SK-N-SH treated with all-trans-retinoic acid at 6 μM for 48 hours (cell line): ENCODE measurements around the gene FLT1.

Experiments used
- ATAC-seq: fragments of 200-7000 bp; cut with Tn5 transposase; 3 replicates; pipeline ENCODE4 v1.9.1; 2020; ENCODE audit warnings: mild to moderate bottlenecking, moderate library complexity
- BACH2 ChIP-seq: fragments of 250-450 bp; sonication (Bioruptor Pico); IDR thresholded peaks from 2 replicates; pipeline ENCODE4 v1.9.0; 2021; ENCODE audit warnings: mild to moderate bottlenecking, borderline replicate concordance
- CSDC2 ChIP-seq: fragments of 250-450 bp; sonication (Bioruptor Pico); IDR thresholded peaks from 2 replicates; pipeline ENCODE4 v1.5.0; 2020; ENCODE audit warnings: mild to moderate bottlenecking, moderate library complexity
- ESRRG ChIP-seq: fragments of 250-450 bp; sonication (Bioruptor Pico); IDR thresholded peaks from 2 replicates; pipeline ENCODE4 v1.6.1; 2021; ENCODE audit warnings: mild to moderate bottlenecking
- GLIS3 ChIP-seq: fragments of 250-450 bp; sonication (Bioruptor Pico); IDR thresholded peaks from 2 replicates; pipeline ENCODE4 v1.5.0; 2020; ENCODE audit warnings: mild to moderate bottlenecking, moderate library complexity
- ISL1 ChIP-seq: fragments of 250-450 bp; sonication (Bioruptor Pico); IDR thresholded peaks from 2 replicates; pipeline ENCODE4 v2.1.2; 2022; ENCODE audit warnings: mild to moderate bottlenecking, moderate library complexity
- OSR1 ChIP-seq: fragments of 250-450 bp; sonication (Bioruptor Pico); IDR thresholded peaks from 2 replicates; pipeline ENCODE4 v1.8.0; 2022; ENCODE audit warnings: moderate library complexity, mild to moderate bottlenecking, inconsistent platforms
- PPARA ChIP-seq: fragments of 250-450 bp; sonication (Bioruptor Pico); IDR thresholded peaks from 2 replicates; pipeline ENCODE4 v1.5.0; 2020; ENCODE audit warnings: mild to moderate bottlenecking, borderline replicate concordance
- RARB ChIP-seq: fragments of 250-450 bp; sonication (Bioruptor Pico); IDR thresholded peaks from 2 replicates; pipeline ENCODE4 v1.8.0; 2021; ENCODE audit warnings: mild to moderate bottlenecking, moderate library complexity
- SNAI2 ChIP-seq: fragments of 250-450 bp; sonication (Bioruptor Pico); IDR thresholded peaks from 2 replicates; pipeline ENCODE4 v1.5.0; 2020; ENCODE audit warnings: mild to moderate bottlenecking, moderate library complexity
- TCF4 ChIP-seq: fragments of 250-450 bp; sonication (Bioruptor Pico); IDR thresholded peaks from 2 replicates; pipeline ENCODE4 v1.8.0; 2021; ENCODE audit warnings: mild to moderate bottlenecking, moderate library complexity, borderline replicate concordance
- TOX ChIP-seq: fragments of 250-450 bp; sonication (Bioruptor Pico); IDR thresholded peaks from 2 replicates; pipeline ENCODE4 v1.8.0; 2021; ENCODE audit warnings: mild to moderate bottlenecking, moderate library complexity, borderline replicate concordance
- ZC3H10 ChIP-seq: fragments of 250-450 bp; sonication (Bioruptor Pico); IDR thresholded peaks from 2 replicates; pipeline ENCODE4 v1.5.1; 2021; ENCODE audit warnings: mild to moderate bottlenecking, moderate library complexity
- ZFP3 ChIP-seq: fragments of 250-450 bp; sonication (Bioruptor Pico); IDR thresholded peaks from 2 replicates; pipeline ENCODE4 v1.5.0; 2020; ENCODE audit warnings: mild to moderate bottlenecking, moderate library complexity
- ZNF565 ChIP-seq: fragments of 450-650 bp; formaldehyde crosslinking; conservative IDR thresholded peaks from 2 replicates; pipeline ENCODE4 v1.5.0; 2020; ENCODE audit warnings: low read depth, mild to moderate bottlenecking, moderate library complexity
- ZNF70 ChIP-seq: fragments of 450-650 bp; formaldehyde crosslinking; IDR thresholded peaks from 2 replicates; pipeline ENCODE4 v1.5.0; 2020; ENCODE audit warnings: mild to moderate bottlenecking, moderate library complexity
- ZNF8 ChIP-seq: fragments of 450-650 bp; formaldehyde crosslinking; IDR thresholded peaks from 2 replicates; pipeline ENCODE4 v1.5.0; 2020; ENCODE audit warnings: mild to moderate bottlenecking, moderate library complexity
- TF ChIP-seq, protein P1 (sequence below): fragments of 250-450 bp; sonication (Bioruptor Pico); IDR thresholded peaks from 2 replicates; pipeline ENCODE4 v1.5.0; 2020; ENCODE audit warnings: mild to moderate bottlenecking, moderate library complexity
- TF ChIP-seq, protein P2 (sequence below): fragments of 250-450 bp; sonication (Bioruptor Pico); IDR thresholded peaks from 2 replicates; pipeline ENCODE4 v1.8.0; 2021; ENCODE audit warnings: low read depth, mild to moderate bottlenecking, moderate library complexity, borderline replicate concordance
- TF ChIP-seq, protein P3 (sequence below): fragments of 250-450 bp; sonication (Bioruptor Pico); IDR thresholded peaks from 2 replicates; pipeline ENCODE4 v1.5.1; 2020; ENCODE audit warnings: low read depth, mild to moderate bottlenecking, moderate library complexity
- TF ChIP-seq, protein P4 (sequence below): fragments of 250-450 bp; sonication (Bioruptor Pico); IDR thresholded peaks from 2 replicates; pipeline ENCODE4 v1.8.0; 2020; ENCODE audit warnings: mild to moderate bottlenecking, moderate library complexity, borderline replicate concordance

FLT1 gene

DNA sequence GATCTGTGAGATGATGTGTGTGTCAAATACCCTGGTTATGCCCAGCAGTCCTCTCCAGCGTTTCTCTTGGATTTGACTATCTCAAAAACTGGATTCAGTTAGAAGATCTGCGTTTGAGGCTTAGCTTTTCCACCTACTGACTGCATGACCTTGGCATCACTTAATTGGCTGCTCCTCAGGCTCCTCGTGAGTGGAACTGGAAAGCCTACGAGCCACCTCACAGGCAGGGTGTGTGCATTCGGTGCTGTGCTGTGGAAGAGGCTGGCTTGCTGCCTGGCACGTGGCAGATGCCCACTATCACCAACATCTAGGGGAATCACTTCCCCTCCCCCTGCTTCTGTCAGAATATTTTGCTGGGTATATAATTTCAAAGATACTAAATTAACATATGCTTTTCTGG lies 25.6 kb downstream of the FLT1 start:
- TF ChIP-seq RARB (CRISPR knock-in tag) (no peak), PPARA (CRISPR knock-in tag) (no peak), ZNF70 (no peak), TCF4 (CRISPR knock-in tag) (no peak), ZNF8 (no peak), TOX (CRISPR knock-in tag) (no peak), ZNF565 (CRISPR knock-in tag) (no peak), ESRRG (no peak), BACH2 (CRISPR knock-in tag) (no peak), GLIS3 (no peak)
- TF ChIP-seq, protein P1, sequence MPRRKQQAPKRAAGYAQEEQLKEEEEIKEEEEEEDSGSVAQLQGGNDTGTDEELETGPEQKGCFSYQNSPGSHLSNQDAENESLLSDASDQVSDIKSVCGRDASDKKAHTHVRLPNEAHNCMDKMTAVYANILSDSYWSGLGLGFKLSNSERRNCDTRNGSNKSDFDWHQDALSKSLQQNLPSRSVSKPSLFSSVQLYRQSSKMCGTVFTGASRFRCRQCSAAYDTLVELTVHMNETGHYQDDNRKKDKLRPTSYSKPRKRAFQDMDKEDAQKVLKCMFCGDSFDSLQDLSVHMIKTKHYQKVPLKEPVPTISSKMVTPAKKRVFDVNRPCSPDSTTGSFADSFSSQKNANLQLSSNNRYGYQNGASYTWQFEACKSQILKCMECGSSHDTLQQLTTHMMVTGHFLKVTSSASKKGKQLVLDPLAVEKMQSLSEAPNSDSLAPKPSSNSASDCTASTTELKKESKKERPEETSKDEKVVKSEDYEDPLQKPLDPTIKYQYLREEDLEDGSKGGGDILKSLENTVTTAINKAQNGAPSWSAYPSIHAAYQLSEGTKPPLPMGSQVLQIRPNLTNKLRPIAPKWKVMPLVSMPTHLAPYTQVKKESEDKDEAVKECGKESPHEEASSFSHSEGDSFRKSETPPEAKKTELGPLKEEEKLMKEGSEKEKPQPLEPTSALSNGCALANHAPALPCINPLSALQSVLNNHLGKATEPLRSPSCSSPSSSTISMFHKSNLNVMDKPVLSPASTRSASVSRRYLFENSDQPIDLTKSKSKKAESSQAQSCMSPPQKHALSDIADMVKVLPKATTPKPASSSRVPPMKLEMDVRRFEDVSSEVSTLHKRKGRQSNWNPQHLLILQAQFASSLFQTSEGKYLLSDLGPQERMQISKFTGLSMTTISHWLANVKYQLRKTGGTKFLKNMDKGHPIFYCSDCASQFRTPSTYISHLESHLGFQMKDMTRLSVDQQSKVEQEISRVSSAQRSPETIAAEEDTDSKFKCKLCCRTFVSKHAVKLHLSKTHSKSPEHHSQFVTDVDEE (CRISPR knock-in tag): no peak
- TF ChIP-seq, protein P2, sequence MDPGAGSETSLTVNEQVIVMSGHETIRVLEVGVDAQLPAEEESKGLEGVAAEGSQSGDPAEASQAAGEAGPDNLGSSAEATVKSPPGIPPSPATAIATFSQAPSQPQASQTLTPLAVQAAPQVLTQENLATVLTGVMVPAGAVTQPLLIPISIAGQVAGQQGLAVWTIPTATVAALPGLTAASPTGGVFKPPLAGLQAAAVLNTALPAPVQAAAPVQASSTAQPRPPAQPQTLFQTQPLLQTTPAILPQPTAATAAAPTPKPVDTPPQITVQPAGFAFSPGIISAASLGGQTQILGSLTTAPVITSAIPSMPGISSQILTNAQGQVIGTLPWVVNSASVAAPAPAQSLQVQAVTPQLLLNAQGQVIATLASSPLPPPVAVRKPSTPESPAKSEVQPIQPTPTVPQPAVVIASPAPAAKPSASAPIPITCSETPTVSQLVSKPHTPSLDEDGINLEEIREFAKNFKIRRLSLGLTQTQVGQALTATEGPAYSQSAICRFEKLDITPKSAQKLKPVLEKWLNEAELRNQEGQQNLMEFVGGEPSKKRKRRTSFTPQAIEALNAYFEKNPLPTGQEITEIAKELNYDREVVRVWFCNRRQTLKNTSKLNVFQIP (CRISPR knock-in tag): no peak
- no peak for ATAC-seq

DNA sequence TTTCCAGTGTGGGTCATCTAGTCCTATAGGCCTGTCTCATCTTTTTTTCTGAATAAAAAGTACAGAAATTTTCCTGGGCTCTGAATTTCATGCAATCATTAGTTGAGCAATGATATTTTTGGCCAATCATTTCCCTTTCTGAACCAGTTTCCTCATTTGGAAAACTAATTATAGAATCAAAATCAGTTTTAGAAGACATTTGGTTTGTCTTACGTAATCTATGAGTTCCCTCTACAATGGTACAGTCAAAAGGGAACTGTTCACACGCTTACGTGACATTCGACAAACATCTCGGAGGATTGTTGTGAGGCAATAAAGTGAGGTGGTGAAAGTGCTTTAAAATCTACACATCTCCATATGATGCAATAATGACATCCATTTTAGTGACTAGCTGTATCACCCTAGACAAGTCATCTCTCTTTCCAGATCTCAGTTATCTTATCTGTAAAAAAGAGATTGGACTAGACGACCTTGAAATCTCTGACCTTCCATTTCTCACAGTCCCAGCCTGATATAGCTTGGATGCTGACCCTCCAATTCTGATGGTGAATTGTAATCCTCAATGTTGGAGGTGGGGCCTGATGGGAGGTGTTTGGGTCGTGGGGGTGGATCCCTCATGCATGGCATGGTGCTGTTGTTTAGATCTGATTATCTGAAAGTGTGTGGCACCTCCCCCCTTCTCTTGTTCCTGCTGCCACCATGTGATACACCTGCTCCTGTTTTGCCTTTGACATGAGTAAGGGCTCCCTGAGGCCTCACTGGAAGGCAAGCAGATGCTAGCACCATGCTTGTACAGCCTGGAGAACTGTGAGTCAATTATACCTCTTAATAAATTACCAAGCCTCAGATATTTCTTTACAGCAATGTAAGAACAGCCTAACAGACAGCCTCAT lies 26.7 kb downstream of the FLT1 start:
- TF ChIP-seq BACH2 (CRISPR knock-in tag) (no peak), TCF4 (CRISPR knock-in tag) (no peak), CSDC2 (CRISPR knock-in tag) (no peak), RARB (CRISPR knock-in tag) (no peak), ZNF70 (no peak), TOX (CRISPR knock-in tag) (no peak)
- no peak for ATAC-seq

DNA sequence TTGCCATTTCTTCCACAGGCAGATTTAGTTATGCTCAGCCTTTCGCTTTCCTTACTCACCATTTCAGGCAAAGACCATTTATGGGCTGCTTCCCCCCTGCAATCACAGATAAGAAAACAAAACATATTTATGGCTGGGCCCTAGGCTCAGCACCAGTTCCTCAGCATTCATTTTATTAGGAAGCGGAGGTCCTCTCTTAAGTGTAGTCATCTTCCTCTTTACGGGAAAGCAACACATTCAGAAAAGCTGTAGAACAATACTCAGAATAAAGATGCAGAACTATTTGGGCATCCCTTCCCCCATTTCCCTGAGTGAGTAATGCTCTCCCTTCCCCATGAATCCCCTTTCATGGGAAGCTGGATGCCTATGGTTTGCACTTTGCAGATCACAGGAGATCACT lies 27.9 kb downstream of the FLT1 start:
- no peak for ATAC-seq
- TF ChIP-seq RARB (CRISPR knock-in tag) (no peak), ISL1 (CRISPR knock-in tag) (no peak)

DNA sequence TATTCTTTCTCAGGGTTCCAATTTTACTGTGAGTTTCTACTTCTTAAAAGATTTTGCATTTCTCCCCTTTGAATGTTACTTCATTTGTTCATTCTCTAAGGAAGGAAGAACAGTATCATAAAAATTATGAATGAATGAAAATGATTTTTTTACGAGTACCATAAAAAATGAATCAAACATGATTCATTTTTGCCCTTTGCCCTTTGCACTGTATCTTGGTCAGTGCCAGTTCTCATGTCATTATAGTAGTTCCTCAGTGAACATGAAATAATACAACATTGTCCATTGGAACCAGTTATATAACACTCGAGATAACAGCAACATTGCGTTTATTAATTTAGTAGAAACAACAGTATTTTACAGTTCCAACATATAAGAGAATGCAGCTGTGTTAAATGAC lies 28.8 kb downstream of the FLT1 start:
- no peak for ATAC-seq
- TF ChIP-seq, protein P3, sequence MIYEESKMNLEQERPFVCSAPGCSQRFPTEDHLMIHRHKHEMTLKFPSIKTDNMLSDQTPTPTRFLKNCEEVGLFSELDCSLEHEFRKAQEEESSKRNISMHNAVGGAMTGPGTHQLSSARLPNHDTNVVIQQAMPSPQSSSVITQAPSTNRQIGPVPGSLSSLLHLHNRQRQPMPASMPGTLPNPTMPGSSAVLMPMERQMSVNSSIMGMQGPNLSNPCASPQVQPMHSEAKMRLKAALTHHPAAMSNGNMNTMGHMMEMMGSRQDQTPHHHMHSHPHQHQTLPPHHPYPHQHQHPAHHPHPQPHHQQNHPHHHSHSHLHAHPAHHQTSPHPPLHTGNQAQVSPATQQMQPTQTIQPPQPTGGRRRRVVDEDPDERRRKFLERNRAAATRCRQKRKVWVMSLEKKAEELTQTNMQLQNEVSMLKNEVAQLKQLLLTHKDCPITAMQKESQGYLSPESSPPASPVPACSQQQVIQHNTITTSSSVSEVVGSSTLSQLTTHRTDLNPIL: no peak
- TF ChIP-seq ZNF70 (no peak), TOX (CRISPR knock-in tag) (no peak), RARB (CRISPR knock-in tag) (no peak), TCF4 (CRISPR knock-in tag) (no peak), SNAI2 (CRISPR knock-in tag) (no peak), CSDC2 (CRISPR knock-in tag) (no peak), ESRRG (no peak), ZNF565 (CRISPR knock-in tag) (no peak), ZNF8 (no peak), BACH2 (CRISPR knock-in tag) (no peak), ZFP3 (CRISPR knock-in tag) (no peak), OSR1 (CRISPR knock-in tag) (no peak), ZC3H10 (CRISPR knock-in tag) (no peak), GLIS3 (no peak)
- TF ChIP-seq, protein P4, sequence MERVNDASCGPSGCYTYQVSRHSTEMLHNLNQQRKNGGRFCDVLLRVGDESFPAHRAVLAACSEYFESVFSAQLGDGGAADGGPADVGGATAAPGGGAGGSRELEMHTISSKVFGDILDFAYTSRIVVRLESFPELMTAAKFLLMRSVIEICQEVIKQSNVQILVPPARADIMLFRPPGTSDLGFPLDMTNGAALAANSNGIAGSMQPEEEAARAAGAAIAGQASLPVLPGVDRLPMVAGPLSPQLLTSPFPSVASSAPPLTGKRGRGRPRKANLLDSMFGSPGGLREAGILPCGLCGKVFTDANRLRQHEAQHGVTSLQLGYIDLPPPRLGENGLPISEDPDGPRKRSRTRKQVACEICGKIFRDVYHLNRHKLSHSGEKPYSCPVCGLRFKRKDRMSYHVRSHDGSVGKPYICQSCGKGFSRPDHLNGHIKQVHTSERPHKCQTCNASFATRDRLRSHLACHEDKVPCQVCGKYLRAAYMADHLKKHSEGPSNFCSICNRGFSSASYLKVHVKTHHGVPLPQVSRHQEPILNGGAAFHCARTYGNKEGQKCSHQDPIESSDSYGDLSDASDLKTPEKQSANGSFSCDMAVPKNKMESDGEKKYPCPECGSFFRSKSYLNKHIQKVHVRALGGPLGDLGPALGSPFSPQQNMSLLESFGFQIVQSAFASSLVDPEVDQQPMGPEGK (CRISPR knock-in tag): no peak
- TF ChIP-seq, protein P1 (CRISPR knock-in tag): no peak
- TF ChIP-seq, protein P2 (CRISPR knock-in tag): no peak
